CD4-positive, alpha-beta T cell treated with Interleukin-21 for 1 hour (primary cell): Measurements from ENCODE around the gene GAB3.

ENCODE experiments used
- DNase-seq: peaks from one replicate; pipeline ENCODE4 v3.0.0-alpha.2; 2020

The GAB3 gene

DNA sequence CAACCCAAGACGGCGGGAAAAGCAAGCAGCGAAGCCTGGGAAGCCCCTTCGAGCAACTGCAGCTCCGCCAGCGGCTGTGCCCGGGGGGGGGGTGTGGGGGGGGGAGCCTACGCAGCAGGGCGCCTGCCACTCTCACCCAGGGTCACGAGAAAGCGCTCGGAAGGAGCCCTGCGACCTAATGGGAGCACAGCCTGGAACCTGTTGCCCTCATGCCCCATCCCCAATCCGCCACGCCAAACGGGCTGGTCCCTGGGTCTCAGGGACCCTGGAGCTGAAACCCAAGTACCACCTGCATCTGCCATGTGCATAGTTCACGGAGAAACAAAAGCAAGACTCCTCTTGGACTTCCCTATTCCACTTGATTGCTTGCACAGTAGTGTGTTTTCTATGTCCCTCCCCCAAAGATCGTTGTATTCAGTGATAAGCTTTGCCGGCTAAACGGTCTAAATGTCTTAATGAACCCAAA, 359 bp upstream of the GAB3 start:
- no peak for DNase-seq

DNA sequence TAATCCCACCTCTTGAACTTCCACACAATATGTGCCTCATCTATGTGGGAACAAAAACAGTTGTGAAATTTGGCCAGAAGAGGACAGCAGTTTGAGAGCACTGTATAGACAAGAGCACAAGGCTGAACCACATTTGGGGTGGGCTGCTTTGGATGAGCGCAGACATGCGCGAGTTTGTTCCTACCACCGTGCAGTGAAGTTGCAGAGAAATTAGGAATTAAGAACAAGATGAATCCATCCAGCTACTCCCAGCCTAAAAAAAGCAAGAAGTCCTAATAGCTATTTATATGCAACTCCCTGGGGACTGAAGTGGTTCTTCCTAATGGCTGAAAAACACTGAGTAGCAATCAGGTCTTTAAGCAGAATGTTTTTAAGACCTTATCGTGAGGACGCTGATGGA, 1.0 kb downstream of the GAB3 start:
- DNase-seq = no peak

DNA sequence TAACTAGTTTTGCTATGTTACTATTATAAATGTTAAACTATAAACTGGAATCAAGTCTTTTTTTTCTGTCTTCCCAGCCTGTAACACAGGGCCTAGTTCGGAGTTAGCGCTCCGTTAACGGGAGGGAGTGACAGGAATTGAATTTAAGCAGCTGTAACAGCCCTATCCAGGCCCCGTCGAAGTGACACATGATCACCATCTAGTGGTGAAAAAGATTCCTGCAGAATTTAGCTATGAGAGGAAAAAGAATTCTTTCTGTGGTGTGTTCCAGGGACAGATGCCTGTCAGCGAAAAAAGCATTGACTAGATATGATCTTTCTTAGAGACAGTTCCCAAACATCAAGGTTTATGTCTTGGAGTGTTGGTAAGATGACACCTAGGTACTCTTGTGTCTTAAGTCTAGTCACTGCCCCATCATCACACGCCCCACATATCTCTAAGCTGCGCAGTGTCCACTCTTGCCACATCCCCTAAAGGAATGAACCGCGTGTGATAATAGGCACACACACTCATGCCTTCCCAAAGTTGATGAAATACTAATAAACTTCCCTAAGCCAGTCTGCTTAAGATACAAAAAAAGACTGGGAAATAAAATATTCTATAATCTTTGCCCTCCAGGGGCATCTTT, 2.1 kb downstream of the GAB3 start:
- peak; percentile 82 for DNase-seq

DNA sequence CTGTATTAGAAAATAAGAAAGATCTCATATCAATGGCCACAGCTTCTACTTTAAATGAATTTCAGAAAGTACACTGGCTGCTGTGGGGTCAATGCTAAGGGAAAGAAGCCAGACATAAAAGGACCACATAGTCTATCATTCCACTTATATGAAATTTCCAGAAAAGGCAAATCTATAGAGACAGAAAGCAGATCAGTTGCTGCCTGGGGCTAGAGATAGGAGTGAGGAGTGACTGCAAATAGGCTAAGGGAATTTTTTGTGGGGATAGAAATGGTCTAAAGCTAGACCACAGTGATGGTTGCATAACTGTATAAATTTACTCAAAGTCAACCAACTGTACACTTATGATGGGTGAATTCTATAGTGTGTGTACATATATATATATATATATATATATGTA, 8.3 kb downstream of the GAB3 start:
- DNase-seq = no peak

DNA sequence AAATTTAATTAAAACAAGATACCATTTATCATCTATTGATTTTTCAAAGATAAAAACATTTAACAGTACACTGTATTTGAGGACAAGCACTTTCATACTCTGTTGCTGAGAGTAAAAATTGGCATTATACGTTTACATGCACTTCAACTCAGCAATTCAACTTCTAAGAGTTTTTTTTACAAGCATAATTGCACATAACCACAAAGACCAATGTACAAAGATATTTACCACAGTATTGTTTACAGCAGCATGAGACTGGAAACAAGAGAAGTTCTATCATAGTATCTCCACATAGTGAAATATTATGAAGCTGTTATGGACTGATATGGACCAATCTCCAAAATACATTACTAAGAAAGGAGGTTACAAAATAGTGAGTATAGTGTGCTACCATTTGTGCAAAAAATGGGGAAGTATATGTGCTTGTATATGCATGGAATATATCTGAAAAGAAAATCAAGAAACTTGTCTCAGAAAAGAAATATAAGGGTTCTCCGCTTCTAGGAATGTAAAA, 10.9 kb downstream of the GAB3 start:
- no peak for DNase-seq

DNA sequence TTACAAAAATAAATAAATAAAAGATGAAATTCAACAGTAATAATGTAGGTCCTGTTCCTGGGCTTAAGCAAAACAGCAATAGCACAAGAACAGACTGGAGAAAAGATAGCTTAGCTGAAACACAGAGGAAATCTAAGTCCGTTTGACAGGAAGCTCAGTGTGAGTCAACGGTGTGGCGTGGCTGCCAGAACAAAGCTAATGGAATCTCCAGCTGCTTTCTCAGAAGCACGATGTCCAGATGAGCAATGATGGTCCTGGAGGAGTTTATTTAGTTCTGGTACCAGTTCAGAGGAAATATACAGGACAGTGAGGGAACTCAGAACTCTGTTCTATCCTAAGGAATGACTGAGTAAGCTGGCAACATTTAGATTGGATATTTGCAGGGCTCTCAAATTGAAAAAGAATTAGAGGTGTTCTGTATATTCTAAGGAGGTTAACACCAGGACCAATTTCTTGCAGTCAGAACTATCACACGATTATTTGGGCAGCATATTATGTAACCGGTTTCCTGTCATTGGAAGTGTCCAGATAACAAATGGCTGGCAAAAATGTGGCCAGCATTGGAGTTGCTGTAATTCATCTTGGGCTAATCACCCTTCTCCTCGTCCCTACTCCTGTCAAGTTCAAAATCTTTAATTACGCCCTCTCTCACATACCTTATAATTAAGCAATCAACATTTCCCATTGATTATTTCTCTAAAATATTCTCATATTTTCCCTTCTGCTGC, 12.7 kb downstream of the GAB3 start:
- DNase-seq = no peak

DNA sequence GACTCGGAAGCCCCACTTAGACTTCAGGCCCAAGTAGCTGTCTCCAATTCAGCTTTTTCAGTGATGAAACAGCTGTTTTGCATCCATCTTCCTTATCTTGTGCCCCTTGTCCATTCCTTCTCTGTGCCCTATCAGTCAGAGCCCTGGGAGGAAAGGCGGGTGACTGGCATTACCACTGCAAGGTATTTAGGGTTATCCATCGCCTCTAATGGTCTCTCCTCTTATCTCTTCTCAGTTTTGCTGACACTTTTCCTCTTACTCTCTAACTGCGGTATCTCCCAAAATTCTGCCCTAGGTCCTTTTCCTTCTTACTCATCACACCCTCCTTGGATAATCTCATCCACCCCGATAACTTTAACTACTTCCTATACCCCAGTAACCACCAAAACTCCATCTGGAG, 13.7 kb downstream of the GAB3 start:
- no peak for DNase-seq

DNA sequence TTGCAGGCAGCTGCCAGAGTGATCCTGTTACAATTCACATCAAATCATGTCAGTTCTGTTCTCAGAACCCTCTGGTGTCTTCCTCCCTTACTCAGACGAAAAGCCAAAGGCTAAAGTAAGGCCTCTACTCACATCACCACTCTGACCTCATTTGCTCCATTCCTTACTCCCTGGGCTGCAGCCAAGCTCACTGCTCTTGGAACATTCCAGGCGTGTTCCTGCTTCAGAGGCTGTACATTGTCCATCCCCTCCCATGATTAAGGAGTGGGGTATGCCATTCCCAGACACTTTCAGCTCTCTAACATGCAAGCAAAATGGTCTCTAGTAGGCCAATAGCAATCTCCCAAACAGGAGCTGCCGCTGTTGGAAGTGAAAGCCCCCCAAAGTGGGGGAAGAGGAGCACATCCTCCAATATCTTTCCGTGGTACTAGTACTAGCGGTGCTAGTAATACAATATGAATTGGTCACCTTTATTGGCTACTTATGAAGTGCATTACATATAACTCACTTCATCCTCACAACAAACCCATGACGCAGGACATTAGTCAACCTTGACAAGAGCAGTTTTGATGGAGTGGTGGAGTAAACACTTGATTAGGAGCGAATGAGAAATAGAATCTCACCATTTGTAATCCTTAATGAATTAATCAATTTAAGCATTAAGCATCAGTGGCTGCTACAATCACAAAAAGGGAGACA, 15.0 kb downstream of the GAB3 start:
- no peak for DNase-seq

DNA sequence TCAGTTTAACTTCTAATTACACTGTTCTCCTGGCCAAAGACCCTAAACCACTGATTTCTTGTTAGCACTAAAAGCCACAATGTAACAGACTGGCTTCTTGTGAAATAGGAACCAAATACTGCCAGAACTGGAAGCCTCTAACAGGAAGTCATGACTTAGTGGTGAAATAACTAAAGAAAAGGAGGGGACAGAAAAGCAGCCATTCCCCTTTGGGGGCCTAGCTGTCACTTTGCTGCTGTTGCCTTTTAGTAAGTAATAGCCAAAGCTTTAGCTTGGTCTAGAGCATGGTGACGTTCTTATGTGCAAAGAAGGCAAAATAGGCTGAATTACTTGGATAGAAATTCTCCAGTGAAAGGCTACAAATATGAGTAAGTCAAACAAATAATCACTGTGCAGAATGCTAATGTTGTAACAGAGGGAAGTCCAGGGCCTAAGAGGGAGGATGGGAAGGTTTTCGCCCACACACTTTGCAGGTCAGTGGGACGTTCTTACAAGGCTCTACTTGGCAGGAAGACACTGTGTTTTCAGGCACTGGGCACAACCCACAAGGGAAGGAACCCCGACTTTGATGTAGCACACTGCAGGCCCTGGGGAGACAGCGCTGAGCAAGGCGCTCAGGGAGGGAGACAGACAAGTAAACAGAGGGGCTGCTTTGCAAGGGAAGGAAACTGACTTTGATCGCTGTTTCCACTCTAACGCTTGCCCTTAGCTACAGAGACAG, 16.7 kb downstream of the GAB3 start:
- DNase-seq = peak; percentile 66

DNA sequence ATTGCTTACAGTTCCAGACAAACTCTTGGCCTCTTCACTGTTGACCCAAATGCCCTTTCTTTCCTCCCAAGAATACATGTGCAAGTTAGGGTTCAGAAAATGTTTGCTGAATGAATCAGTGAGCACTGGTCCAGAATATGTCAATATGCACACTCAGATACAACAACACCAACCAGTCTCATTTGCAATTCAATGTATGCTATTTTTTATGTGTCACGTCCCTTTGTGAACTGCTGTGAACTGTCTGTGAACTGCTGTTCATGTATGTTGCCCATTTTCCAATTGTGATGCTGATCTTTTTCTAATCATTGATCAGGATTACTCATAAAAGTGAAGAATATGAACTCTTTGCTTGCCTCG, 17.8 kb downstream of the GAB3 start:
- no peak for DNase-seq

DNA sequence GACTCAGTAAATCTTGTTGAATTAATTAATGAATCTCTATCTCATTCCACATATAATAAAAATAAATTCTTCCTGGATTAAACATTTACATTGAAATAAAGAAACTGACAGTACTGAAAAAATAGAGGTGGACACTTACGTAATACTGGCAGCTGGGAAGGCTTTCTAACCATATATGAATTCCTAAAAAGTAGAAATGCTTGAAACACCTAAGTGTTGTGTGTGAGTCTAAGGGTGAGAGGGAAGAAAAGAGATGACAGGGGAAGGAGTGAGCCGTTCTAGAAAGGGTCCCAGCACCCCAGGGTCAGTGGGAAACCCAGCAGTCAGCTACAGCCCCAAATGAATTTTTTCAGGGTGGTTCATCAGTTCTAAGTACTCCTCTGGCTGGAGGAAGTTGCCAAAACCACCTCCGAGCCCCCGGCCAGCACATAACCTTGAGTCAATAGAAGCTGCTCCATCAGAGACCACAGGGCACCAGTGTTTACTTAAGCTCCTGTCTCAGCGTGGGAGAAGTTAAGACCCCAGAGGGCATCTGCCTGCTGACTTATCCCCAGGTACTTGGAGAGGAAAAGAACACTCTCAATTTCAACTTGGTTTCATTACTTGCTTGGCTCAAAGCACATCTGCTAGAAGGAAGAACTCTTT, 18.3 kb downstream of the GAB3 start:
- no peak for DNase-seq

DNA sequence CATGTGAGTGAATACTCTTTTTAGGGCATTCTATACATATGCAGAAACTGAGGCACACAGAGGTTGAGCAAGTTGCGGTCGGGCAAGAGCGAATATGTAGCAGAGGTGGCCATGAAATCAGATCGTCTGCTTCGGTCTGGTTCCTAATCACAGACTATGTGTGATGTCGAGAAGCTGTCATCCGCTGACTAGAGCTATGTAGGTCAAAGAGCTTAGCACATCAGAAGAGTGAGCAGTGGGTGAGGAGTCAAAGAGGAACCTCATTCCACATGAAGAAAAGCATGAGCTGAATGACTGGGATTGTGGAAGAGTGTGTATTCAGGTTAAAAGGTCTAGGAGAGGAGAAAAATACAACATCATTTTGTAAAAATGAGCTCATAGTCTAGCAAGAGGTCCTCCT, 19.0 kb downstream of the GAB3 start:
- peak; percentile 56 for DNase-seq

DNA sequence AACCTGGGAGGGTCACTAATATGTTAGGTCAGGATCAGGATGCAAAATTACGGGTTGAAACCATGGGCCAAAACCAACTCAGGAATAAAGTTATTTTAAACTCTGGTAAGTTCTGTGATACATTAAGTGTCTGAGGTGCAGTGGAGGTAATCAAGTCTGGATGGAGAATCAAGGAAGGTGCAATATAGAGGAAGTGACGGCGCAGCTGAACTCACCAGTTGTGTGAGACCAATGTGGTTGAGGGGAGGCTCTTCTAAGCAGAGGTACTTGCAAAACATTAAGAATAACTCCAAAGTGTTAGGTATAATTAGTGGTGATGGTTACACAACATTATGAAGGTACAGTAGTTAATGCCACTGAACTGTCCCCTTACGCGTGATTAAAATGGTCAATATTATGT, 19.7 kb downstream of the GAB3 start:
- DNase-seq = peak; percentile 54

DNA sequence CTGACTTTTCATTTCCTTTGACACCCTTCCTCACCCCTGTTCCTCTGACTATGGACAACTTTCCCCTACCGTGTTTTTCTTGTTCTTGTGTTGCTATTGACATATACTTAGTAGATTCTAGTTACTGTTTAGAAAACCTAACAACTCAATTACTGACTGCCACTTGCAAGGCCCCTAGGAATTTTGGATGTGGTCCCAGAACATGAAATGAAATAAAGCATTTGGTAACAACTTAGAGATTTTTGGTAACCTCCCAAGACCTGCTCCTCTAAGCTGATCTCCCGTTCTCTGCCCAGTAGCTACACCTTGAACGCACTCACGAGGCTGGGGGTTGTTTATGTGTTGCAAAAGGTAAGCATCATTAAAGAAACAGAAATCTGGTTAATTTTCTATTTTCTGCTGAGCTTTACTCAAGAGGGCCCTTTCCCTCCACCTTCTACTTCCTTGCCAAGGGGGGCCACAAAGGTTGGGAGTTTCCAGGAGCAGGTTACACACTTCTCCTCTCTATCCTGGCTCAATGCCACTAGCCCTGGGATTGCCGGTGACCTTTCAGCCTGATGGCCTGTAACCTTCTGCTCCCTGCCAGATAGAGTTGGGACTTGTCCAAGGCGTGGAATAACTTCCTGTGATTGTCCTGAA, 20.5 kb downstream of the GAB3 start:
- DNase-seq = no peak

DNA sequence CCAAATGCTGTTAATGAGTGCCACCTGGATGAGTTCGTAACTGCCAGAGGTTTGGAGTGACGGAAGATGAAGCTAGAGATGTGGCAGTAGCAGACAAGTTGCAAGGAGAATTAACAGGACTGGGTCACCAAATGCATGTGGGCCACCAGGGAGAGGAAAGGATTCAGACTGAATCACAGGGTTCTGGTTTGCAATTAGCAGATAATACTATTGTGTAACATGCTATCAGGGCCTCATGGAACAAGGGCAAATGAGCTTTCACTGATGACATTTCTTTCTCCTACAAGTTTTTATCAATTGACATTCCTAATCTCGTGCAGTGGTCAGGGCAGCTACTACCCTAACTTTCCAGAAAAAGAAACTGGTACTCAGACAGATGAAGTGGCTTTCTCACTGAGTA, 21.4 kb downstream of the GAB3 start:
- no peak for DNase-seq

DNA sequence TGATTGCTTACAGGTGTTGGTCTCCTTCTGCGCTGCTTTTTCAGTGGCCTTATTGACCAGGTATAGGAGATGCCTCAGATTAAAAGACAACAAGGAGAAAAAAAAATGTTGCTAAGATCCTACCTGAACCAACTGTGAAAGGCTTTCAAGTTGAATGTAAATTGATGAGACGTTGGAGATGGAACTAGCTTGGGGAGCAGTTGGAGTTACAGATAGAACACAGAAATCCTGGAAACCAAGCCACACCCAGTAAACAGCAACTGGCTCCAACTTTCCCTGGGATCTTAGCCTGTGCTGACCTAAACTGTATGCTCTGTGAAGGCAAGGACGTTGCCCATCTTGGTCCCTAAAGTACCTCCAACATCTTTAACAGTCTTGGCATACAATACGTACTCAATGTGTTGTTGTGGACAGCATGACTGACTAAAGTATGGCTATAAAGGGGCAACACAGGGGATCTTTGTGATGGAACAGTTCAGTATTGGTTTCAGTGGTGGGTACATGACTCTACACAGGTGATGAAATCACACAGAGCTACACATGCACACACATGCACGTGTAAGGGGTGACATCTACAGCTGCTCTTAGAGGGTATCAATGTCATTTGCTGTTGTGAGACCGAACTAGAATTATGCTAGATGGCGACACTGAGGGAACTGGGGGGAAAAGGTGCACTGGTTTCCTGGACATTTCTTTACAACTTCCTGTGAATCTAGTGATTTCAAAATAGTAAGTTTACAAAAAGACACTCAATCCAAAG, 22.3 kb downstream of the GAB3 start:
- no peak for DNase-seq

DNA sequence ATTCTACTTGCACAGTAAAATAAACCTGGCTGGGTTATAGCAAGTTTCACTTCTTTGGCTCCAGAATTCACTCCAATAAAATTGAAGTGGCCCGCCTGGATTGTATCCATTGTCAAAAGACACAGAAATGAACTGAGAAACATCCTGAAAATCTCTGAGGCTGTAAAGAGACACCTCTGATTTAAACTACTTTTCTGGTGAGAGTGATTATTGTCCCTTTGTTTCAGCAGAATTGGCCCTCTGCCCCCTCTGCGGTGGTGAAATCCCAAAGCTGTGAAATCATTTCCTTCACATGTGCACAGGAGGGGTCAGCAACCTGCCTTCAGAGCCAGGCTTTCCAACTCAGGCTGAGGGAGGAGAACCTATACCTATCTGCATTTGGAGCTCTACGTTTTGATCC, 23.0 kb downstream of the GAB3 start:
- DNase-seq = no peak

DNA sequence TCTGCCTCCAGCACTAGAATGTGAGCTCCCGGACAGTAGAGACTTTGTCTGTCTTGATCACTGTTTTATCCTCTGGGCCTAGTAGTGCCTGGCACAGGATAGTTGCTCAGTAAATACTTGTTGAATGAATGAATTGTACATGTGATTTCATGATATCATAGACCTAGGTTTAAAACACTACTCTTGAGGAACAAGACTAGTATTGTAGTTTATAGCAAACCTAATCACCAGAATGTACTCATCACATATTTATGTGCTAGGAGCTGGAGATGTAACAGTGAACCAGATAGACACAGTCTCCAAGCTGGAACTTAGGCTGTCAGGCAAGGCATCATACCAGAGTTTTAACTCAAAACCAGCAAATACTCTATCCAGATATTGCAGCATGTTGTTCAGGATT, 23.5 kb downstream of the GAB3 start:
- DNase-seq = no peak

DNA sequence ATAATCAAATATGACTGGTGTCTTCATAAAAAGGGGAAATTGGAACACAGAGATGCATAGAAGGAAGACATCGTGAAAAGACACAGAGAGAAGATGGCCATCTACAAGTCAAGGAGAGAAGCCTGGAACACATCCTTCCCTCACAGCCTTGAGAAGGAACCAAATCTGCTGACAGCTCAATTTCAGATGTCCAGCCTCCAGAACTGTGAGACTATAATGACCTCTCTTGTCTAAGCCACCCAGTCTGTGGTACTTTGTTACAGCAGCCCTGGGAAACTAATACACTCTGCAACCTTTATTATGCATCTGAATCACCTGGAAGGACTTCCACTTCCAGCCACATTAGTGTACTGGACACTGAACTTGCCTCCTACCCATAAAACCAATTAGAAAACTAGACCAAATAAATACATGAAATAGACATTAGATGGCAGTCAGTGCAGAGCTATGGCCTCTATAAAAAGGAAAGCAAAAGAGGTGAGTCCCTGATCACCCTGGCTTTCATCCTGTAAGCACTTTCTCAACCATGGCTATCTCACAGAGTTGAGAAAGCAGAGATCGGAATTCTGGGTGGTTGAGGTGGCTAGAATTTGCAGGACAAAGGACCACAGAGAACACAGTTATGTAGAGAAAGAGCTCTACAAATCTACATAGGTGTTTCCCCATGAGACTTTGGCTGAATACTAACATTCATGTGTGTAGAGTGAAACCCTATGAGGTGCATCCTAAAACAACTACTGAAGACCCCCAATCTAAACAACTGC, 25.7 kb downstream of the GAB3 start:
- DNase-seq = peak; percentile 49

DNA sequence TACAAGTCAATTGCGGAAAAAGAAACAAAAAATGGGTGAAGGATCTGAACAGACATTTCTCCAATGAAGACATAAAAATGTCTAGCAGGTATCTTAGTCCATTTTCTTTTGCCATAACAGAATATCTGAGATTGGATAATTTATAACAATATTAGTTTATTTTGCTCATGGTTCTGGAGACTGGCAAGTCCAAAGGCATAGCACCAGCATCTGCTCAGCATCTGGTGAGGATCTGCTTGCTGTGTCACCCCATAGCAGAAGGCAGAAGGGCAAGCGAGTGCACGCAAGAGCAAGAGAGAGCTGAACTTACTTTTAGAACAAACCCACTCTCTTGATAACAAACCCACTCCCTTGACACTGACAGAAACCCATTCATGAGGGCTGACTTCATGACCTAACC, 29.7 kb downstream of the GAB3 start:
- no peak for DNase-seq

DNA sequence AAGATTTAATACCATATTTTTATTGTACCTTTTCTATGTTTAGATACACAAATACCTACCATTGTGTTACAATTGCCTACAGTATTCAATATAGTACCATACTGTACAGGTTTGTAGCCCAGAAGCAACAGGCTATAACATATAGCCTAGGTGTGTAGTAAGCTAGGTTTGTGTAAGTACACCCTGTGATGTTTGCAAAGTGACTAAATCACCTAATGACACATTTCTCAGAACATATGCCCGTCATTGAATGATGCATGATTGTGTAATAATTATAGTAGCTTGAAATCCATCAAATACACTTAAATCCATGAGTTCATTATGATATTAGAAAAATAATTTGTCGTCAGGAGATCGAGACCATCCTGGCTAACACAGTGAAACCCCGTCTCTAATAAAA, 30.8 kb downstream of the GAB3 start:
- DNase-seq = no peak
